ENCODE measurements around the gene ASAP3.

GRCh38 chr1:23401313-23401712, 82.7 kb downstream of the ASAP3 start:
- TF ChIP-seq GTF2F1 (IDR thresholded peaks at IDR 0.05; ENCODE audit: low read length): no peak
- TF ChIP-seq ZNF274 (CRISPR knock-in tag; IDR thresholded peaks at IDR 0.05): no peak
- TF ChIP-seq ZKSCAN8 (CRISPR knock-in tag; IDR thresholded peaks at IDR 0.05; ENCODE audit: borderline replicate concordance): no peak
- no peak for TF ChIP-seq MZF1 (CRISPR knock-in tag; IDR thresholded peaks at IDR 0.05; ENCODE audit: borderline replicate concordance)
- TF ChIP-seq, protein P1, sequence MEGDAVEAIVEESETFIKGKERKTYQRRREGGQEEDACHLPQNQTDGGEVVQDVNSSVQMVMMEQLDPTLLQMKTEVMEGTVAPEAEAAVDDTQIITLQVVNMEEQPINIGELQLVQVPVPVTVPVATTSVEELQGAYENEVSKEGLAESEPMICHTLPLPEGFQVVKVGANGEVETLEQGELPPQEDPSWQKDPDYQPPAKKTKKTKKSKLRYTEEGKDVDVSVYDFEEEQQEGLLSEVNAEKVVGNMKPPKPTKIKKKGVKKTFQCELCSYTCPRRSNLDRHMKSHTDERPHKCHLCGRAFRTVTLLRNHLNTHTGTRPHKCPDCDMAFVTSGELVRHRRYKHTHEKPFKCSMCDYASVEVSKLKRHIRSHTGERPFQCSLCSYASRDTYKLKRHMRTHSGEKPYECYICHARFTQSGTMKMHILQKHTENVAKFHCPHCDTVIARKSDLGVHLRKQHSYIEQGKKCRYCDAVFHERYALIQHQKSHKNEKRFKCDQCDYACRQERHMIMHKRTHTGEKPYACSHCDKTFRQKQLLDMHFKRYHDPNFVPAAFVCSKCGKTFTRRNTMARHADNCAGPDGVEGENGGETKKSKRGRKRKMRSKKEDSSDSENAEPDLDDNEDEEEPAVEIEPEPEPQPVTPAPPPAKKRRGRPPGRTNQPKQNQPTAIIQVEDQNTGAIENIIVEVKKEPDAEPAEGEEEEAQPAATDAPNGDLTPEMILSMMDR (CRISPR knock-in tag; IDR thresholded peaks at IDR 0.05): no peak

All from HepG2 (cell line).